Dedifferentiated amniotic fluid mesenchymal stem cell (primary cell): ENCODE measurements around the gene GARIN5B.

Source experiments
- DNase-seq: peaks from one replicate; pipeline ENCODE4 v3.0.0-alpha.2; 2016; ENCODE audit errors: extremely low spot score

GARIN5B gene

GRCh38 chr19:55322204-55322885 lies 40.7 kb downstream of the GARIN5B start:
- no peak for DNase-seq

GRCh38 chr19:55321466-55322137 lies 41.5 kb downstream of the GARIN5B start:
- no peak for DNase-seq

- no peak for DNase-seq
Observed at GRCh38 chr19:55320844-55321419, 42.1 kb downstream of the GARIN5B start.

- DNase-seq, result no peak
Observed at GRCh38 chr19:55319785-55320184, 43.3 kb downstream of the GARIN5B start.

GRCh38 chr19:55316646-55317045 lies 46.4 kb downstream of the GARIN5B start:
- DNase-seq, result no peak

- no peak for DNase-seq
Observed at GRCh38 chr19:55315956-55316525, 47.0 kb downstream of the GARIN5B start.

GRCh38 chr19:55314396-55314795 lies 48.7 kb downstream of the GARIN5B start:
- no peak for DNase-seq

- DNase-seq, result no peak
Observed at GRCh38 chr19:55312621-55313512, 50.2 kb downstream of the GARIN5B start.

GRCh38 chr19:55311797-55312196 lies 51.3 kb downstream of the GARIN5B start:
- no peak for DNase-seq

- no peak for DNase-seq
Observed at GRCh38 chr19:55311397-55311796, 51.7 kb downstream of the GARIN5B start.

GRCh38 chr19:55310498-55310897 lies 52.6 kb downstream of the GARIN5B start:
- no peak for DNase-seq

- no peak for DNase-seq
Observed at GRCh38 chr19:55309448-55309847, 53.6 kb downstream of the GARIN5B start.

- DNase-seq, result no peak
Observed at GRCh38 chr19:55308281-55308680, 54.8 kb downstream of the GARIN5B start.

GRCh38 chr19:55306712-55307111 lies 56.3 kb downstream of the GARIN5B start:
- no peak for DNase-seq

- DNase-seq, result no peak
Observed at GRCh38 chr19:55305983-55306562, 57.0 kb downstream of the GARIN5B start.

- no peak for DNase-seq
Observed at GRCh38 chr19:55305491-55305890, 57.6 kb downstream of the GARIN5B start.

- no peak for DNase-seq
Observed at GRCh38 chr19:55304980-55305379, 58.1 kb downstream of the GARIN5B start.
